Fibroblast of lung (primary cell): Measurements from ENCODE around the gene PLEKHM2. TPM values are rescaled to one million over a fixed set of nuclear protein-coding genes. Genes with fewer than 3 reads are reported as not detected.

Source experiments
- DNase-seq, 2 donors: peaks; one replicate each; pipeline versions ENCODE4 v3.0.0 to v3.0.0-alpha.2; 2010; ENCODE audit warnings: low read depth in 2 of 2
- H2AFZ ChIP-seq: 2 replicates; pipeline ENCODE4 v1.5.1; 2012; ENCODE audit warnings: low read length, control low read depth, inconsistent platforms
- H3K27ac ChIP-seq: 2 replicates; pipeline ENCODE4 v1.5.1; 2011; ENCODE audit warnings: low read length, control low read depth; ENCODE audit not compliant: insufficient read depth
- H3K27me3 ChIP-seq: 2 replicates; pipeline ENCODE4 v1.5.1; 2011; ENCODE audit warnings: mild to moderate bottlenecking, low read length; ENCODE audit not compliant: control insufficient read depth, insufficient read depth
- H3K36me3 ChIP-seq: 2 replicates; pipeline ENCODE4 v1.5.1; 2011; ENCODE audit warnings: low read length; ENCODE audit not compliant: control insufficient read depth, insufficient read depth
- H3K4me1 ChIP-seq: 2 replicates; pipeline ENCODE4 v1.5.1; 2011; ENCODE audit warnings: low read length; ENCODE audit not compliant: control insufficient read depth, insufficient read depth; ENCODE audit errors: extremely low read depth
- H3K4me2 ChIP-seq: 2 replicates; pipeline ENCODE4 v1.5.1; 2011; ENCODE audit warnings: low read length, control low read depth; ENCODE audit not compliant: insufficient read depth; ENCODE audit errors: extremely low read depth
- H3K4me3 ChIP-seq, 4 experiments: fragments of 200-600 bp in 1 of 4; sonication (generic) in 1 of 4; replicated peaks in 1 of 4; 2 replicates each; pipeline ENCODE4 v1.5.1; 2011 to 2016; ENCODE audit warnings: low read length in 4 of 4, low read depth in 3 of 4, mild to moderate bottlenecking in 3 of 4, control low read depth in 2 of 4, inconsistent platforms in 1 of 4, mixed read lengths in 1 of 4; ENCODE audit not compliant: insufficient read depth in 1 of 4; ENCODE audit errors: control extremely low read depth in 1 of 4
- H3K79me2 ChIP-seq: 2 replicates; pipeline ENCODE4 v1.5.1; 2012; ENCODE audit warnings: mild to moderate bottlenecking, low read length, inconsistent platforms; ENCODE audit not compliant: control insufficient read depth, insufficient read depth
- H3K9ac ChIP-seq: 2 replicates; pipeline ENCODE4 v1.5.1; 2011; ENCODE audit warnings: mild to moderate bottlenecking, low read length, control low read depth; ENCODE audit not compliant: insufficient read depth
- H3K9me3 ChIP-seq: 2 replicates; pipeline ENCODE4 v1.5.1; 2012; ENCODE audit warnings: low read depth, low read length; ENCODE audit not compliant: control insufficient read depth, insufficient read depth
- H4K20me1 ChIP-seq: 2 replicates; pipeline ENCODE4 v1.5.1; 2011; ENCODE audit warnings: low read length; ENCODE audit not compliant: control insufficient read depth, insufficient read depth; ENCODE audit errors: extremely low read depth
- CTCF ChIP-seq, 2 donors: IDR thresholded peaks in 1 of 2; conservative IDR thresholded peaks in 1 of 2; 1 replicate in 1 of 2; 2 replicates in 1 of 2; pipeline ENCODE4 v1.5.1; 2011 to 2012; ENCODE audit warnings: low read length in 2 of 2, control low read depth in 1 of 2, inconsistent platforms in 1 of 2, low read depth in 1 of 2, mild to moderate bottlenecking in 1 of 2
- EZH2 ChIP-seq: IDR thresholded peaks from 2 replicates; pipeline ENCODE4 v1.5.1; 2012; ENCODE audit warnings: low read length, control low read depth, mild to moderate bottlenecking; ENCODE audit errors: missing control alignments
- polyA plus RNA-seq, 2 donors: library from polyadenylated mRNA; depleted of rRNA in 1 of 2; stranded (reverse) in 1 of 2; unstranded in 1 of 2; fragments of >200 nt; gene quantifications; 2 replicates each; pipeline ENCODE4 v1.2.1, GENCODE V29; 2011 to 2012; ENCODE audit warnings: missing spikeins in 1 of 2
- total RNA-seq: library from RNA; depleted of rRNA; stranded (reverse); fragments of >200 nt; gene quantifications from 2 replicates; pipeline ENCODE4 v1.2.1, GENCODE V29; 2014

PLEKHM2 gene
- total and polyA plus RNA-seq, 2 donors (not counting 1 experiment from before 2014, with no cell fraction given) = 27.3 to 94.6 TPM

- H3K4me1 ChIP-seq = no peaks in the 10 kb centered on the region
- H3K4me3 ChIP-seq = no peak overlapping the region
- H3K9me3 ChIP-seq = no peaks in the 10 kb centered on the region
- H2AFZ ChIP-seq = no peak overlapping the region
- H3K36me3 ChIP-seq = no peaks in the 10 kb centered on the region
- H3K9ac ChIP-seq = no peak overlapping the region
- H3K27me3 ChIP-seq = no peaks in the 10 kb centered on the region
- H4K20me1 ChIP-seq = no peaks in the 10 kb centered on the region
- no peak for TF ChIP-seq EZH2
- TF ChIP-seq CTCF (conservative IDR thresholded peaks at IDR 0.05 in 1 of 2, IDR thresholded peaks at IDR 0.05 in 1 of 2; ENCODE audit: low read depth in 1 of 2, low read length in 2 of 2) = no peak
- no peak overlapping the region for H3K27ac ChIP-seq
- no peaks in the 10 kb centered on the region for H3K79me2 ChIP-seq
- H3K4me2 ChIP-seq = no peak overlapping the region
- no peak for DNase-seq
Measured at GRCh38 chr1:15667362-15667761, 16.8 kb upstream of the PLEKHM2 start.

- Histone ChIP-seq H2AFZ (no peak overlapping the region), H3K9ac (no peak overlapping the region), H3K27ac (no peak overlapping the region), H3K79me2 (no peaks in the 10 kb centered on the region), H3K9me3 (no peaks in the 10 kb centered on the region), H3K27me3 (no peaks in the 10 kb centered on the region), H3K4me3 (no peak overlapping the region), H4K20me1 (no peaks in the 10 kb centered on the region), H3K4me1 (no peaks in the 10 kb centered on the region), H3K4me2 (no peak overlapping the region), H3K36me3 (no peaks in the 10 kb centered on the region)
- no peak for DNase-seq
- TF ChIP-seq CTCF (conservative IDR thresholded peaks at IDR 0.05 in 1 of 2, IDR thresholded peaks at IDR 0.05 in 1 of 2; ENCODE audit: low read depth in 1 of 2, low read length in 2 of 2) (no peak), EZH2 (no peak)
Measured at GRCh38 chr1:15668089-15668754, 15.9 kb upstream of the PLEKHM2 start.

- Histone ChIP-seq H3K79me2 (no peaks in the 10 kb centered on the region), H3K4me2 (no peak overlapping the region), H3K36me3 (no peaks in the 10 kb centered on the region), H3K9ac (no peak overlapping the region), H2AFZ (no peak overlapping the region), H4K20me1 (no peaks in the 10 kb centered on the region), H3K9me3 (no peaks in the 10 kb centered on the region), H3K4me3 (no peak overlapping the region), H3K27ac (no peak overlapping the region), H3K27me3 (no peaks in the 10 kb centered on the region), H3K4me1 (no peaks in the 10 kb centered on the region)
- no peak for TF ChIP-seq EZH2
- DNase-seq = no peak
Measured at GRCh38 chr1:15669074-15669473, 15.0 kb upstream of the PLEKHM2 start.
